Keratinocyte (primary cell): ENCODE results near the gene INS. TPM values are rescaled to one million over a fixed set of nuclear protein-coding genes. Genes with fewer than 3 reads are reported as not detected.

Source experiments
- DNase-seq: peaks from one replicate; pipeline ENCODE4 v3.0.0-alpha.2; 2011; ENCODE audit warnings: low read depth, missing footprints, low spot score
- FAIRE-seq: peaks from 2 replicates; lab custom pipeline; 2011; peaks lifted over from hg19 to GRCh38; lab: Jason Lieb, UNC
- H2AFZ ChIP-seq: 2 replicates; pipeline ENCODE4 v1.6.0; 2012; ENCODE audit warnings: low read length, control low read depth, inconsistent platforms; ENCODE audit not compliant: control insufficient read depth
- H3K27ac ChIP-seq: 2 replicates; pipeline ENCODE4 v1.5.1; 2011; ENCODE audit warnings: low read length; ENCODE audit not compliant: control insufficient read depth, insufficient read depth
- H3K27me3 ChIP-seq: 3 replicates; pipeline ENCODE4 v1.6.0; 2011; ENCODE audit warnings: low read length; ENCODE audit not compliant: control insufficient read depth, insufficient read depth; ENCODE audit errors: extremely low read depth
- H3K36me3 ChIP-seq, 2 experiments: 2 replicates in 1 of 2; 3 replicates in 1 of 2; pipeline ENCODE4 v1.5.1; 2011; ENCODE audit warnings: low read length in 2 of 2, mild to moderate bottlenecking in 1 of 2; ENCODE audit not compliant: control insufficient read depth in 2 of 2, insufficient read depth in 2 of 2; ENCODE audit errors: extremely low read depth in 1 of 2
- H3K4me1 ChIP-seq: 3 replicates; pipeline ENCODE4 v1.5.1; 2011; ENCODE audit warnings: low read length; ENCODE audit not compliant: control insufficient read depth, insufficient read depth; ENCODE audit errors: extremely low read depth
- H3K4me2 ChIP-seq: 3 replicates; pipeline ENCODE4 v1.6.0; 2011; ENCODE audit warnings: low read depth, low read length; ENCODE audit not compliant: control insufficient read depth, insufficient read depth; ENCODE audit errors: extremely low read depth
- H3K4me3 ChIP-seq, 3 experiments: fragments of 200-600 bp in 1 of 3; sonication (generic) in 1 of 3; 2 replicates in 2 of 3; 3 replicates in 1 of 3; pipeline ENCODE4 v1.5.1; 2011 to 2016; ENCODE audit warnings: low read length in 3 of 3, mild to moderate bottlenecking in 3 of 3, control low read depth in 2 of 3, inconsistent platforms in 1 of 3, low read depth in 1 of 3, mixed read lengths in 1 of 3, mixed run types in 1 of 3, moderate library complexity in 1 of 3; ENCODE audit not compliant: control insufficient read depth in 2 of 3, insufficient read depth in 2 of 3; ENCODE audit errors: extremely low read depth in 1 of 3
- H3K79me2 ChIP-seq: 2 replicates; pipeline ENCODE4 v1.6.0; 2012; ENCODE audit warnings: low read length; ENCODE audit not compliant: control insufficient read depth, insufficient read depth
- H3K9ac ChIP-seq: 3 replicates; pipeline ENCODE4 v1.6.0; 2011; ENCODE audit warnings: low read length; ENCODE audit not compliant: control insufficient read depth, insufficient read depth; ENCODE audit errors: extremely low read depth
- H3K9me1 ChIP-seq: 3 replicates; pipeline ENCODE4 v1.6.0; 2011; ENCODE audit warnings: low read length; ENCODE audit not compliant: control insufficient read depth, insufficient read depth; ENCODE audit errors: extremely low read depth
- H3K9me3 ChIP-seq: 2 replicates; pipeline ENCODE4 v1.5.1; 2012; ENCODE audit warnings: low read depth, low read length; ENCODE audit not compliant: control insufficient read depth
- H4K20me1 ChIP-seq: 3 replicates; pipeline ENCODE4 v1.6.0; 2011; ENCODE audit warnings: low read length; ENCODE audit not compliant: control insufficient read depth, insufficient read depth; ENCODE audit errors: extremely low read depth
- EZH2 ChIP-seq: IDR thresholded peaks from one replicate; pipeline ENCODE4 v1.6.1; 2012; ENCODE audit warnings: inconsistent platforms, mild to moderate bottlenecking, low read length, moderate library complexity
- dilution Hi-C: fragments of 300-500 bp; cut with MboI; formaldehyde crosslinking; loops from one replicate; pipeline ENCODE4 v1.7.0; 2020; ENCODE audit warnings: low sequenced_read_pairs; ENCODE audit not compliant: extremely low pct_ligation_motif_present
- polyA plus RNA-seq, 5 experiments: library from polyadenylated mRNA; depleted of rRNA in 3 of 5; stranded (reverse) in 3 of 5; stranded (forward) in 1 of 5; unstranded in 1 of 5; fragments of >200 nt; gene quantifications; 1 replicate in 1 of 5; 2 replicates in 3 of 5; 3 replicates in 1 of 5; pipeline versions ENCODE4 v1.2.1 to v1.2.3, GENCODE V29; 2011 to 2012; ENCODE audit warnings: missing spikeins in 2 of 5, low read depth in 1 of 5, low replicate concordance in 1 of 5
- TF ChIP-seq, protein P1 (sequence below), 3 experiments: IDR thresholded peaks in 1 of 3; conservative IDR thresholded peaks in 1 of 3; optimal IDR thresholded peaks in 1 of 3; 2 replicates in 2 of 3; 3 replicates in 1 of 3; pipeline versions ENCODE3 to v1.5.1; 2011; ENCODE audit warnings: low read length in 3 of 3, mild to moderate bottlenecking in 3 of 3, moderate library complexity in 2 of 3, control low read depth in 1 of 3, inconsistent platforms in 1 of 3; ENCODE audit not compliant: insufficient read depth in 2 of 3; ENCODE audit errors: extremely low read depth in 1 of 3

The INS gene
- polyA plus RNA-seq, 1 donor (not counting 4 experiments of a cell fraction or from before 2014, with no cell fraction given), result not detected

DNA sequence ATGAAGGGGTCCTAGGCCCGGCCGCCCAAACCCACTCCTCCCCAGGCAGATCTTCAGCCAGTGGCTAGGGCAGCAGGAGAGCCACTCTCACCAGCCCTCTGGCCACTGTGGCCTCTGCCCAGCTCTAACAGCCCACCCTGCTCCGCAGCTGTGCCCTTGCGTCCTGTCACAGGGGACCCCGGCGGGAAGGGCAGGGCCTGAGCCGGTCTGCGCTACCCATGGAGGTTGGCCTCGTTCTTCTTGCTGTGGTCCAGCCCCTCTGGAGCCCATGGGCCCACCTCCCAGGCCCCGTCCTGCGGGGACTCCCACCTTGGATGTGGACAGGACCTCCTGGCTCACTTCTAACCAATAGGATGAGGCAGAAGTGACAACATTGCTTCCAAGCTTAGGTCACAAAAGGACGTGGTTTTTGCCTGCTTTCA is 48.9 kb upstream of the INS start:
- H3K27me3 ChIP-seq, result peaks cover 24% of the 10 kb centered on the region
- no peak overlapping the region for H3K27ac ChIP-seq
- TF ChIP-seq, protein P1, sequence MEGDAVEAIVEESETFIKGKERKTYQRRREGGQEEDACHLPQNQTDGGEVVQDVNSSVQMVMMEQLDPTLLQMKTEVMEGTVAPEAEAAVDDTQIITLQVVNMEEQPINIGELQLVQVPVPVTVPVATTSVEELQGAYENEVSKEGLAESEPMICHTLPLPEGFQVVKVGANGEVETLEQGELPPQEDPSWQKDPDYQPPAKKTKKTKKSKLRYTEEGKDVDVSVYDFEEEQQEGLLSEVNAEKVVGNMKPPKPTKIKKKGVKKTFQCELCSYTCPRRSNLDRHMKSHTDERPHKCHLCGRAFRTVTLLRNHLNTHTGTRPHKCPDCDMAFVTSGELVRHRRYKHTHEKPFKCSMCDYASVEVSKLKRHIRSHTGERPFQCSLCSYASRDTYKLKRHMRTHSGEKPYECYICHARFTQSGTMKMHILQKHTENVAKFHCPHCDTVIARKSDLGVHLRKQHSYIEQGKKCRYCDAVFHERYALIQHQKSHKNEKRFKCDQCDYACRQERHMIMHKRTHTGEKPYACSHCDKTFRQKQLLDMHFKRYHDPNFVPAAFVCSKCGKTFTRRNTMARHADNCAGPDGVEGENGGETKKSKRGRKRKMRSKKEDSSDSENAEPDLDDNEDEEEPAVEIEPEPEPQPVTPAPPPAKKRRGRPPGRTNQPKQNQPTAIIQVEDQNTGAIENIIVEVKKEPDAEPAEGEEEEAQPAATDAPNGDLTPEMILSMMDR (optimal IDR thresholded peaks at IDR 0.05 in 1 of 3, IDR thresholded peaks at IDR 0.05 in 1 of 3, conservative IDR thresholded peaks at IDR 0.05 in 1 of 3; ENCODE audit: extremely low read depth in 1 of 3, insufficient read depth in 2 of 3, low read length in 3 of 3), result no peak
- TF ChIP-seq EZH2, result no peak

GRCh38 chr11:2209370-2209801 is 48.4 kb upstream of the INS start:
- H3K9me1 ChIP-seq, result no peaks in the 10 kb centered on the region
- dilution Hi-C loops, result no loop called here
- no peaks in the 10 kb centered on the region for H3K9me3 ChIP-seq
- TF ChIP-seq, protein P1 (optimal IDR thresholded peaks at IDR 0.05 in 1 of 3, IDR thresholded peaks at IDR 0.05 in 1 of 3, conservative IDR thresholded peaks at IDR 0.05 in 1 of 3; ENCODE audit: extremely low read depth in 1 of 3, insufficient read depth in 2 of 3, low read length in 3 of 3), result no peak
- TF ChIP-seq EZH2, result no peak
- H3K4me3 ChIP-seq, result no peak overlapping the region
- H3K27ac ChIP-seq, result no peak overlapping the region
- H3K36me3 ChIP-seq, result no peaks in the 10 kb centered on the region
- no peak overlapping the region for H3K4me2 ChIP-seq
- H3K27me3 ChIP-seq, result peaks cover 24% of the 10 kb centered on the region
- DNase-seq (no peak), FAIRE-seq (no peak)
- H4K20me1 ChIP-seq, result peaks cover 2% of the 10 kb centered on the region
- no peaks in the 10 kb centered on the region for H3K4me1 ChIP-seq
- H3K79me2 ChIP-seq, result no peaks in the 10 kb centered on the region
- no peak overlapping the region for H2AFZ ChIP-seq
- H3K9ac ChIP-seq, result no peak overlapping the region

More for the DNA sequence above, 48.9 kb upstream of the INS start:
- FAIRE-seq (no peak), DNase-seq (no peak)
- Histone ChIP-seq H2AFZ (no peak overlapping the region), H3K9me1 (no peaks in the 10 kb centered on the region), H3K9me3 (no peaks in the 10 kb centered on the region), H3K4me3 (no peak overlapping the region), H3K9ac (no peak overlapping the region), H4K20me1 (peaks cover 2% of the 10 kb centered on the region), H3K79me2 (no peaks in the 10 kb centered on the region), H3K4me2 (no peak overlapping the region), H3K4me1 (no peaks in the 10 kb centered on the region), H3K36me3 (no peaks in the 10 kb centered on the region)
- dilution Hi-C loops, result no loop called here
